Measurements from ENCODE around the gene RHEX. TPM values are rescaled to one million over a fixed set of nuclear protein-coding genes. Genes with fewer than 3 reads are reported as not detected.

RHEX gene
- total RNA-seq, 1 donor from 2014 or later, result 34.8 TPM

- intact Hi-C loops (cut with micrococcal nuclease), result no loop called here
- POLR2A ChIA-PET, result interaction anchor here (0.7 to 2.2 kb wide), 6 partner anchors 11 to 50 kb away, joined by 3 to 7 read pairs (median 4); no protein-coding TSS in a partner anchor
- Mint-ChIP-seq H3K27ac (peak overlapping the region; percentile 10), H3K4me3 (no peak overlapping the region), H3K9me3 (no peaks in the 10 kb centered on the region), H3K27me3 (no peaks in the 10 kb centered on the region), H3K36me3 (ENCODE audit: low read depth) (no peaks in the 10 kb centered on the region), H3K4me1 (peaks cover 39% of the 10 kb centered on the region)
- TF ChIP-seq, protein P1, sequence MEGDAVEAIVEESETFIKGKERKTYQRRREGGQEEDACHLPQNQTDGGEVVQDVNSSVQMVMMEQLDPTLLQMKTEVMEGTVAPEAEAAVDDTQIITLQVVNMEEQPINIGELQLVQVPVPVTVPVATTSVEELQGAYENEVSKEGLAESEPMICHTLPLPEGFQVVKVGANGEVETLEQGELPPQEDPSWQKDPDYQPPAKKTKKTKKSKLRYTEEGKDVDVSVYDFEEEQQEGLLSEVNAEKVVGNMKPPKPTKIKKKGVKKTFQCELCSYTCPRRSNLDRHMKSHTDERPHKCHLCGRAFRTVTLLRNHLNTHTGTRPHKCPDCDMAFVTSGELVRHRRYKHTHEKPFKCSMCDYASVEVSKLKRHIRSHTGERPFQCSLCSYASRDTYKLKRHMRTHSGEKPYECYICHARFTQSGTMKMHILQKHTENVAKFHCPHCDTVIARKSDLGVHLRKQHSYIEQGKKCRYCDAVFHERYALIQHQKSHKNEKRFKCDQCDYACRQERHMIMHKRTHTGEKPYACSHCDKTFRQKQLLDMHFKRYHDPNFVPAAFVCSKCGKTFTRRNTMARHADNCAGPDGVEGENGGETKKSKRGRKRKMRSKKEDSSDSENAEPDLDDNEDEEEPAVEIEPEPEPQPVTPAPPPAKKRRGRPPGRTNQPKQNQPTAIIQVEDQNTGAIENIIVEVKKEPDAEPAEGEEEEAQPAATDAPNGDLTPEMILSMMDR (IDR thresholded peaks at IDR 0.05), result no peak
- no peak for ATAC-seq (ENCODE audit: low read depth)
- CTCF ChIA-PET, result interaction anchor here (0.9 to 6.2 kb wide), 3 partner anchors 46 to 49 kb away, joined by 3 to 28 read pairs (median 3); no protein-coding TSS in a partner anchor
- DNase-seq, result no peak
Measured at GRCh38 chr1:206080026-206080820, 27.2 kb downstream of the RHEX start.

DNA sequence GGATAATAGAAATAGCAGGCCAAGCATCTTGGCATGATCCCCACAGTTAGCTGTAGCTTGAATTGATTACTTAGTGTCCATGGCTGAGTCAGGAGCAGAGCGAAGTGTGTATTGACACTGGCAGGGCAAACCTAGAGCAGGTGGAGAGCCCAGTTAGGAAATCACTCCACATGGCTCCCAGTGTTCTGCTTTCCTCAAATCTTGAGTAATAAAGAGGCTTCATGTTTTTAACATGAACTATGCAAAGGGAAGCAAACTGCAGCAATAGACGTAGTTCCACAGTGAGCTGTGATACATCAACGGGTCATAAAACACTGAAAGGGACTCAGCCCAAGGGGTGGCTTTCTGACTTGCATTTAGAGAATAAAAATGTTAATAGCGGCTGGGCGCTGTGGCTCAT is 28.9 kb downstream of the RHEX start:
- H3K27me3 Mint-ChIP-seq, result no peaks in the 10 kb centered on the region
- no peak overlapping the region for H3K27ac Mint-ChIP-seq
- TF ChIP-seq, protein P1 (IDR thresholded peaks at IDR 0.05), result no peak
- H3K9me3 Mint-ChIP-seq, result no peaks in the 10 kb centered on the region
- DNase-seq (no peak), ATAC-seq (ENCODE audit: low read depth) (no peak)
- intact Hi-C loops (cut with micrococcal nuclease), result no loop called here
- H3K4me3 Mint-ChIP-seq, result no peak overlapping the region
- no peaks in the 10 kb centered on the region for H3K36me3 Mint-ChIP-seq (ENCODE audit: low read depth)
- CTCF ChIA-PET, result interaction anchor here (1.6 to 6.2 kb wide), 2 partner anchors 51 to 104 kb away, joined by 5 to 28 read pairs; no protein-coding TSS in a partner anchor
- H3K4me1 Mint-ChIP-seq, result peaks cover 39% of the 10 kb centered on the region
- POLR2A ChIA-PET, result no interaction called here

GRCh38 chr1:206082831-206083695 is 30.1 kb downstream of the RHEX start:
- ChIA-PET CTCF (interaction anchor here (1.6 to 6.2 kb wide), 4 partner anchors 23 to 106 kb away, joined by 4 to 28 read pairs (median 7); no protein-coding TSS in a partner anchor), POLR2A (interaction anchor here (0.6 to 2.9 kb wide), 8 partner anchors 16 to 48 kb away, joined by 3 to 12 read pairs (median 4); no protein-coding TSS in a partner anchor)
- intact Hi-C loops (cut with micrococcal nuclease), result no loop called here
- Mint-ChIP-seq H3K27ac (peak overlapping the region; percentile 85), H3K9me3 (no peaks in the 10 kb centered on the region), H3K27me3 (no peaks in the 10 kb centered on the region), H3K36me3 (ENCODE audit: low read depth) (no peaks in the 10 kb centered on the region), H3K4me3 (no peak overlapping the region), H3K4me1 (peaks cover 39% of the 10 kb centered on the region)
- ATAC-seq (ENCODE audit: low read depth) (peak; percentile 60), DNase-seq (no peak)
- TF ChIP-seq, protein P1 (IDR thresholded peaks at IDR 0.05), result no peak

DNA sequence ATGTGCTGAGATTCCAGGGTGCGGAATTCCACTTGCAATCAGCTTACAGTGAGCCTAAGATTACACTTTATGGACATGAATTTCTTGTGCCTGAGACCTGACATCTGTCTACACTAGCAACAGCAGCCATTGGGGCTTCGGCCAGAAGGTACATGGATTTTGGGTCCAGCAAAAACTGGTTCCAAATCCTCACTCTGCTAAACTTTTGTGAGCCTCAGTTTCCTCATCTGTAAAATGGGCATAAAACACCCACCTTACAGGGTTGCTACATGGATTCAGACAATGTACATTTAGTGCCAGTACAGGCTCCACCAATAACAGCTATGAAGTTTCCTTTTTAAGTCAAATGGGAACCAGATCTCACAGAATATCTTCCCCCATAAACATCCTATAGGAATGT is 30.8 kb downstream of the RHEX start:
- CTCF ChIA-PET, result interaction anchor here (1.6 to 6.2 kb wide), 3 partner anchors 22 to 53 kb away, joined by 4 to 28 read pairs (median 9); no protein-coding TSS in a partner anchor
- TF ChIP-seq, protein P1 (IDR thresholded peaks at IDR 0.05), result no peak
- H3K36me3 Mint-ChIP-seq (ENCODE audit: low read depth), result no peaks in the 10 kb centered on the region
- intact Hi-C loops (cut with micrococcal nuclease), result no loop called here
- DNase-seq (no peak), ATAC-seq (ENCODE audit: low read depth) (no peak)
- no peaks in the 10 kb centered on the region for H3K27me3 Mint-ChIP-seq
- H3K9me3 Mint-ChIP-seq, result no peaks in the 10 kb centered on the region
- no peak overlapping the region for H3K4me3 Mint-ChIP-seq
- H3K4me1 Mint-ChIP-seq, result peaks cover 39% of the 10 kb centered on the region
- peak overlapping the region; percentile 85 for H3K27ac Mint-ChIP-seq
- POLR2A ChIA-PET, result interaction anchor here (1.2 to 2.9 kb wide), 3 partner anchors 22 to 49 kb away, joined by 8 to 12 read pairs (median 8); no protein-coding TSS in a partner anchor
